Breast epithelium (tissue), 4 donors: ENCODE measurements around the gene PIP5K1A. TPM values are rescaled to one million over a fixed set of nuclear protein-coding genes. Genes with fewer than 3 reads are reported as not detected.

Experiments used
- DNase-seq, 2 donors: peaks; one replicate each; pipeline ENCODE4 v3.0.0-alpha.2; 2019; ENCODE audit warnings: low spot score in 2 of 2
- H3K27ac ChIP-seq, 2 donors: fragments of 200-600 bp; sonication (generic) in 1 of 2; one replicate each; pipeline ENCODE4 v1.5.1; 2016 to 2019; ENCODE audit warnings: mild to moderate bottlenecking in 1 of 2
- H3K27me3 ChIP-seq, 2 donors: fragments of 200-600 bp; sonication (generic) in 1 of 2; one replicate each; pipeline versions ENCODE4 v1.5.1 to v1.6.0; 2017 to 2019; ENCODE audit warnings: control low read depth in 1 of 2, mild to moderate bottlenecking in 1 of 2
- H3K36me3 ChIP-seq: fragments of 200-600 bp; one replicate; pipeline ENCODE4 v1.5.1; 2019
- H3K4me1 ChIP-seq, 2 donors: fragments of 200-600 bp; sonication (generic); one replicate each; pipeline ENCODE4 v1.5.1; 2016 to 2019; ENCODE audit warnings: control low read depth in 1 of 2
- H3K4me3 ChIP-seq, 3 donors: fragments of 200-600 bp; sonication (generic); 1 replicate in 2 of 3; 2 replicates in 1 of 3; pipeline ENCODE4 v1.5.1; 2016 to 2019; ENCODE audit warnings: mild to moderate bottlenecking in 3 of 3, moderate library complexity in 2 of 3
- H3K9me3 ChIP-seq, 2 donors: fragments of 200-600 bp; sonication (generic) in 1 of 2; one replicate each; pipeline ENCODE4 v1.5.1; 2016 to 2019; ENCODE audit warnings: control low read depth in 1 of 2
- CTCF ChIP-seq, 3 donors: fragments of 450-650 bp; IDR thresholded peaks; one replicate each; pipeline ENCODE4 v1.5.1; 2016 to 2017; ENCODE audit warnings: antibody characterized with exemption in 3 of 3, mild to moderate bottlenecking in 3 of 3, moderate library complexity in 3 of 3
- POLR2A ChIP-seq: fragments of 450-650 bp; IDR thresholded peaks from one replicate; pipeline ENCODE4 v1.6.1; 2016; ENCODE audit warnings: antibody characterized with exemption, mild to moderate bottlenecking, moderate library complexity
- POLR2AphosphoS5 ChIP-seq, 3 donors: sonication (generic); formaldehyde crosslinking; IDR thresholded peaks; one replicate each; pipeline ENCODE4 v1.6.1; 2017; ENCODE audit warnings: antibody characterized with exemption in 3 of 3
- intact Hi-C: fragments of 100-400 bp; cut with DNase I; formaldehyde crosslinking; loops from one replicate; pipeline ENCODE4 v1.15.1; 2023; ENCODE audit warnings: low total_unique reads
- total RNA-seq, 3 donors: library from RNA; depleted of rRNA; stranded (reverse); fragments of >200 nt; gene quantifications; one replicate each; pipeline ENCODE4 v1.1.0, GENCODE V29; 2016

Gene PIP5K1A
- total RNA-seq, 3 donors from 2014 or later: 38.1 to 87.2 (median 61.6) TPM

- intact Hi-C loops: loop anchor here (5.0 kb wide), 1 partner anchor 1129 kb away; no protein-coding TSS in a partner anchor
- Histone ChIP-seq H3K9me3 (no peaks in the 10 kb centered on the region), H3K27me3 (no peaks in the 10 kb centered on the region), H3K36me3 (no peaks in the 10 kb centered on the region), H3K4me1 (peaks cover 7 to 11% of the 10 kb centered on the region in 2 donors), H3K27ac (peak overlapping the region; percentile 99 to 100), H3K4me3 (peak overlapping the region; percentile 76 to 92 (median 79))
- TF ChIP-seq POLR2A: peak; percentile 66
- peak in 2 of 3 donors; percentile 40 to 47 for TF ChIP-seq CTCF (IDR thresholded peaks at IDR 0.05)
- TF ChIP-seq POLR2AphosphoS5 (IDR thresholded peaks at IDR 0.05): peak; percentile 97
- DNase-seq: peak; percentile 96 to 99
Observed at GRCh38 chr1:151281225-151281968, 83.0 kb downstream of the PIP5K1A start.

- H3K36me3 ChIP-seq: no peaks in the 10 kb centered on the region
- DNase-seq: peak; percentile 100
- peak within 1 kb of the TSS; percentile 76 to 92 (median 79) for H3K4me3 ChIP-seq
- TF ChIP-seq POLR2A (peak; percentile 72), CTCF (IDR thresholded peaks at IDR 0.05) (no peak), POLR2AphosphoS5 (IDR thresholded peaks at IDR 0.05) (peak in 1 of 3 donors; percentile 2)
- no peaks in the 10 kb centered on the region for H3K27me3 ChIP-seq
- intact Hi-C loops: loop anchor here (5.0 kb wide), 1 partner anchor 1130 kb away; no protein-coding TSS in a partner anchor
- no peaks in the 10 kb centered on the region for H3K9me3 ChIP-seq
- peaks cover 7 to 11% of the 10 kb centered on the region in 2 donors for H3K4me1 ChIP-seq
- H3K27ac ChIP-seq: peak within 1 kb of the TSS; percentile 99 to 100
Observed at GRCh38 chr1:151281969-151282882, 83.9 kb downstream of the PIP5K1A start, which contains the start of gene ZNF687. ZNF687 (plus strand) TSS chr1:151282299; CDS start chr1:151286292, 3,993 bp downstream.

- DNase-seq: peak in 1 of 2 donors; percentile 31
- peak overlapping the region; percentile 99 to 100 for H3K27ac ChIP-seq
- no peaks in the 10 kb centered on the region for H3K27me3 ChIP-seq
- intact Hi-C loops: loop anchor here (5.0 kb wide), 1 partner anchor 1131 kb away; no protein-coding TSS in a partner anchor
- TF ChIP-seq POLR2A: no peak
- no peak for TF ChIP-seq POLR2AphosphoS5 (IDR thresholded peaks at IDR 0.05)
- no peak for TF ChIP-seq CTCF (IDR thresholded peaks at IDR 0.05)
- peaks cover 7 to 11% of the 10 kb centered on the region in 2 donors for H3K4me1 ChIP-seq
- no peaks in the 10 kb centered on the region for H3K36me3 ChIP-seq
- peak overlapping the region; percentile 76 to 92 (median 79) for H3K4me3 ChIP-seq
- no peaks in the 10 kb centered on the region for H3K9me3 ChIP-seq
Observed at GRCh38 chr1:151282883-151283725, 84.8 kb downstream of the PIP5K1A start.

- Histone ChIP-seq H3K4me3 (peak overlapping the region in 2 of 3 donors; percentile 76 to 92), H3K27me3 (no peaks in the 10 kb centered on the region), H3K27ac (peak overlapping the region; percentile 99 to 100), H3K4me1 (peaks cover 7 to 11% of the 10 kb centered on the region in 2 donors), H3K9me3 (no peaks in the 10 kb centered on the region), H3K36me3 (no peaks in the 10 kb centered on the region)
- TF ChIP-seq POLR2A (no peak), CTCF (IDR thresholded peaks at IDR 0.05) (no peak), POLR2AphosphoS5 (IDR thresholded peaks at IDR 0.05) (no peak)
- DNase-seq: no peak
- intact Hi-C loops: loop anchor here (5.0 kb wide), 1 partner anchor 1132 kb away; no protein-coding TSS in a partner anchor
Observed at GRCh38 chr1:151284013-151284577, 85.7 kb downstream of the PIP5K1A start.
